Measurements from ENCODE around the gene COMMD1.

The COMMD1 gene

DNA sequence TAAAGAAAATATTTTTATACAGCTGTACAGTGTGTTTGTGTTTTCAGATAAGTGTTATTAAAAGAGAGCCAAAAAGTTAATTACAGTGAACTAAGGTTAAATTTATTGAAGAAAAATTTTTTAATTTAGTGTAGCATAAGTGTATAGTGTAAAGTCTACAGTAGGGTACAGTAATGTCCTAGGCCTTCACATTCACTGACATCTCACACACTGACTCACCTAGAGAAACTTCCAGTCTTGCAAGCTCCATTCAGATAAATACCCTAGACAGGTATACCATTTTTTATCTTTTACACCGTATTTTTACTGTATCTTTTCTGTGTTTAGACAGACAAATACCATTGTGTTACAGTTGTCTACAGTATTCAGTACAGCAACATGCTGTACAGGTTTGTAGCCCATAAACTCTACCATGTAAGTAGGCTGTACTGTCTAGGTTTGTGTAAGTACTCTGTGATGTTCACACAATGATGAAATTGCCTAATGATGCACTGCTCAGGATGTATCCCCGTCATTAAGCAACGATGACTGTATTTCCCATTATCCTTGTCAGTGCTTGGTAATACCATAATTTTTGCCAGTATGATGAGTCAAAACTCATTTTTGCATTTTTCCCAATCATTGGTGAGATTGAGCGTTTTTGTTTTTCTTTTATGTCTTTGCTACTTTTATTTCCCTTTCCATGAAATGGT lies 242.3 kb downstream of the COMMD1 start:
- H3K79me2 ChIP-seq (ENCODE audit: control insufficient read depth, low read length): no peaks in the 10 kb centered on the region
- peaks cover 32% of the 10 kb centered on the region for H3K4me1 ChIP-seq (ENCODE audit: control insufficient read depth, low read length)
- H3K9me3 ChIP-seq (ENCODE audit: control insufficient read depth, insufficient read depth, low read length): no peaks in the 10 kb centered on the region
- no peaks in the 10 kb centered on the region for H4K20me1 ChIP-seq (ENCODE audit: control insufficient read depth, insufficient read depth, low read depth, low read length)
- H3K36me3 ChIP-seq (ENCODE audit: control insufficient read depth, low read length): no peaks in the 10 kb centered on the region
- H3K9me2 ChIP-seq (replicated peaks; ENCODE audit: control insufficient read depth, low read length): no peaks in the 10 kb centered on the region
- no peak for TF ChIP-seq CTCF (IDR thresholded peaks at IDR 0.05; ENCODE audit: low read depth, low read length, poor library complexity, severe bottlenecking)
- no peak for TF ChIP-seq EZH2phosphoT487 (IDR thresholded peaks at IDR 0.05; ENCODE audit: borderline replicate concordance, low read length)
- no peaks in the 10 kb centered on the region for H3K27me3 ChIP-seq (ENCODE audit: control insufficient read depth, low read length)
- no peak overlapping the region for H3K4me3 ChIP-seq (ENCODE audit: low read length)
- no peak overlapping the region for H3K27ac ChIP-seq (ENCODE audit: low read depth, low read length)
- H3F3A ChIP-seq (ENCODE audit: control insufficient read depth, insufficient read depth): peaks cover 3% of the 10 kb centered on the region; the same call in 1 of the 2 replicates
- no peak overlapping the region for H3K4me2 ChIP-seq (ENCODE audit: low read length)

- H3K4me3 ChIP-seq (ENCODE audit: low read length): no peak overlapping the region
- H3K4me1 ChIP-seq (ENCODE audit: control insufficient read depth, low read length): peaks cover 24% of the 10 kb centered on the region
- no peaks in the 10 kb centered on the region for H3K79me2 ChIP-seq (ENCODE audit: control insufficient read depth, low read length)
- H3K4me2 ChIP-seq (ENCODE audit: low read length): no peak overlapping the region
- no peaks in the 10 kb centered on the region for H3K9me2 ChIP-seq (replicated peaks; ENCODE audit: control insufficient read depth, low read length)
- TF ChIP-seq EZH2phosphoT487 (IDR thresholded peaks at IDR 0.05; ENCODE audit: borderline replicate concordance, low read length) (no peak), CTCF (IDR thresholded peaks at IDR 0.05; ENCODE audit: low read depth, low read length, poor library complexity, severe bottlenecking) (no peak)
- H4K20me1 ChIP-seq (ENCODE audit: control insufficient read depth, insufficient read depth, low read depth, low read length): no peaks in the 10 kb centered on the region
- no peaks in the 10 kb centered on the region for H3K9me3 ChIP-seq (ENCODE audit: control insufficient read depth, insufficient read depth, low read length)
- H3F3A ChIP-seq (ENCODE audit: control insufficient read depth, insufficient read depth): peaks cover 3% of the 10 kb centered on the region; the same call in 1 of the 2 replicates
- no peaks in the 10 kb centered on the region for H3K36me3 ChIP-seq (ENCODE audit: control insufficient read depth, low read length)
- H3K27me3 ChIP-seq (ENCODE audit: control insufficient read depth, low read length): no peaks in the 10 kb centered on the region
- no peak overlapping the region for H3K27ac ChIP-seq (ENCODE audit: low read depth, low read length)
These were observed 244.2 kb downstream of the COMMD1 start for GRCh38 chr2:62149708-62150107.

GRCh38 chr2:62150597-62151305 lies 245.3 kb downstream of the COMMD1 start:
- no peak overlapping the region for H3K4me3 ChIP-seq (ENCODE audit: low read length)
- H4K20me1 ChIP-seq (ENCODE audit: control insufficient read depth, insufficient read depth, low read depth, low read length): no peaks in the 10 kb centered on the region
- H3K4me1 ChIP-seq (ENCODE audit: control insufficient read depth, low read length): peaks cover 14% of the 10 kb centered on the region
- no peaks in the 10 kb centered on the region for H3K36me3 ChIP-seq (ENCODE audit: control insufficient read depth, low read length)
- no peak overlapping the region for H3K27ac ChIP-seq (ENCODE audit: low read depth, low read length)
- peaks cover 3% of the 10 kb centered on the region; the same call in 1 of the 2 replicates for H3K9me3 ChIP-seq (ENCODE audit: control insufficient read depth, insufficient read depth, low read length)
- H3F3A ChIP-seq (ENCODE audit: control insufficient read depth, insufficient read depth): peaks cover 2% of the 10 kb centered on the region; the same call in 1 of the 2 replicates
- H3K4me2 ChIP-seq (ENCODE audit: low read length): no peak overlapping the region
- no peak for TF ChIP-seq CTCF (IDR thresholded peaks at IDR 0.05; ENCODE audit: low read depth, low read length, poor library complexity, severe bottlenecking)
- no peak for TF ChIP-seq EZH2phosphoT487 (IDR thresholded peaks at IDR 0.05; ENCODE audit: borderline replicate concordance, low read length)
- H3K9me2 ChIP-seq (replicated peaks; ENCODE audit: control insufficient read depth, low read length): no peaks in the 10 kb centered on the region
- no peaks in the 10 kb centered on the region for H3K27me3 ChIP-seq (ENCODE audit: control insufficient read depth, low read length)
- no peaks in the 10 kb centered on the region for H3K79me2 ChIP-seq (ENCODE audit: control insufficient read depth, low read length)

Data from DOHH2 (cell line).